Loucy (cell line): ENCODE data around the gene ZKSCAN1.

Experiments used
- H2AFZ ChIP-seq: fragments of 200-600 bp; sonication (generic); 2 replicates; pipeline ENCODE4 v1.6.0; 2016; ENCODE audit warnings: antibody characterized with exemption, mild to moderate bottlenecking, low read length, moderate library complexity
- H3F3A ChIP-seq: fragments of 200-600 bp; 2 replicates; pipeline ENCODE4 v1.6.0; 2016; ENCODE audit warnings: antibody characterized with exemption, low read depth, mild to moderate bottlenecking
- H3K27me3 ChIP-seq: fragments of 200-600 bp; sonication (generic); 2 replicates; pipeline ENCODE4 v1.6.1; 2014; ENCODE audit warnings: low read length, mild to moderate bottlenecking; ENCODE audit not compliant: insufficient read depth, poor library complexity, severe bottlenecking
- H3K36me3 ChIP-seq: fragments of 200-600 bp; sonication (generic); 2 replicates; pipeline ENCODE4 v1.6.1; 2016; ENCODE audit warnings: low read length; ENCODE audit not compliant: insufficient read depth
- H3K4me1 ChIP-seq: fragments of 200-600 bp; sonication (generic); 2 replicates; pipeline ENCODE4 v1.5.1; 2014; ENCODE audit warnings: low read length, mild to moderate bottlenecking; ENCODE audit not compliant: insufficient read depth, poor library complexity, severe bottlenecking
- H3K4me2 ChIP-seq: fragments of 200-600 bp; sonication (generic); 2 replicates; pipeline ENCODE4 v1.6.0; 2014; ENCODE audit warnings: antibody characterized with exemption, low read length, low read depth, mild to moderate bottlenecking; ENCODE audit not compliant: poor library complexity, severe bottlenecking
- H3K4me3 ChIP-seq: fragments of 200-600 bp; sonication (generic); 2 replicates; pipeline ENCODE4 v1.5.1; 2014; ENCODE audit warnings: low read length, mild to moderate bottlenecking, mixed read lengths; ENCODE audit not compliant: poor library complexity, severe bottlenecking
- H3K79me2 ChIP-seq: fragments of 200-600 bp; sonication (generic); 2 replicates; pipeline ENCODE4 v1.6.1; 2014; ENCODE audit warnings: low read length; ENCODE audit not compliant: insufficient read depth
- H3K9ac ChIP-seq: fragments of 200-600 bp; sonication (generic); 2 replicates; pipeline ENCODE4 v1.6.0; 2014; ENCODE audit warnings: mild to moderate bottlenecking, low read depth, low read length, moderate library complexity; ENCODE audit not compliant: poor library complexity, severe bottlenecking
- H3K9me2 ChIP-seq: fragments of 200-600 bp; sonication (generic); replicated peaks from 2 replicates; pipeline ENCODE4 v1.6.1; 2016; ENCODE audit warnings: low read depth, low read length, mixed read lengths
- H3K9me3 ChIP-seq: fragments of 200-600 bp; sonication (generic); 2 replicates; pipeline ENCODE4 v1.6.1; 2014; ENCODE audit warnings: mild to moderate bottlenecking, antibody characterized with exemption, low read length, low read depth; ENCODE audit not compliant: insufficient read depth
- H4K20me1 ChIP-seq: fragments of 200-600 bp; sonication (generic); 2 replicates; pipeline ENCODE4 v1.6.0; 2014; ENCODE audit warnings: antibody characterized with exemption, low read length, mild to moderate bottlenecking; ENCODE audit not compliant: insufficient read depth, poor library complexity, severe bottlenecking
- EZH2phosphoT487 ChIP-seq: fragments of 200-600 bp; IDR thresholded peaks from 2 replicates; pipeline ENCODE4 v1.6.1; 2018; ENCODE audit warnings: antibody characterized with exemption, mild to moderate bottlenecking, moderate library complexity, borderline replicate concordance
- TF ChIP-seq, protein P1 (sequence below): fragments of 200-600 bp; sonication (generic); conservative IDR thresholded peaks from 2 replicates; pipeline ENCODE4 v1.5.1; 2014; ENCODE audit warnings: mild to moderate bottlenecking, antibody characterized with exemption, low read length

The ZKSCAN1 gene

DNA sequence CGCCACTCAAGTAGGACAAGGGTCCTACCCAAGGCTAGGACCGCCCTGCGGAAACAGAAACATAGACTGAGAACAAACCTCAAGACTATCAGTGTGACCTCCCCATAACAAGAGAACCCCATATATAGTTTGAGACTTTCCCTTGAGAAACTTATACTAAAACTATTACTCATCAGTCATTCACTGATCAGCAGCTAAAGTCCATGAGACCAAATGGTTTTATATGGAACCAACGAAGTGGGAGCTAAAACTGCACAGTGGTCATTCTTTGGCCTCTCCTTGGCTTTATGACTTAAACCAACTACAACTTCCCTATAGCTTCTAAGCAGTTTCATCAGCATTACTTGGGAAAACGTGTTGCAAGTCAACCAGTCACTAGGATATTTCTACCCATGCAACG lies 20.5 kb downstream of the ZKSCAN1 start:
- Histone ChIP-seq H3K27me3 (no peaks in the 10 kb centered on the region), H3K79me2 (no peaks in the 10 kb centered on the region), H3K9ac (no peak overlapping the region), H3K9me2 (no peaks in the 10 kb centered on the region), H2AFZ (no peak overlapping the region), H3K4me2 (no peak overlapping the region), H3K4me3 (no peak overlapping the region), H3F3A (no peaks in the 10 kb centered on the region), H4K20me1 (no peaks in the 10 kb centered on the region), H3K9me3 (no peaks in the 10 kb centered on the region), H3K36me3 (peaks cover 40% of the 10 kb centered on the region; the same call in 1 of the 2 replicates), H3K4me1 (peaks cover 3% of the 10 kb centered on the region)
- TF ChIP-seq, protein P1, sequence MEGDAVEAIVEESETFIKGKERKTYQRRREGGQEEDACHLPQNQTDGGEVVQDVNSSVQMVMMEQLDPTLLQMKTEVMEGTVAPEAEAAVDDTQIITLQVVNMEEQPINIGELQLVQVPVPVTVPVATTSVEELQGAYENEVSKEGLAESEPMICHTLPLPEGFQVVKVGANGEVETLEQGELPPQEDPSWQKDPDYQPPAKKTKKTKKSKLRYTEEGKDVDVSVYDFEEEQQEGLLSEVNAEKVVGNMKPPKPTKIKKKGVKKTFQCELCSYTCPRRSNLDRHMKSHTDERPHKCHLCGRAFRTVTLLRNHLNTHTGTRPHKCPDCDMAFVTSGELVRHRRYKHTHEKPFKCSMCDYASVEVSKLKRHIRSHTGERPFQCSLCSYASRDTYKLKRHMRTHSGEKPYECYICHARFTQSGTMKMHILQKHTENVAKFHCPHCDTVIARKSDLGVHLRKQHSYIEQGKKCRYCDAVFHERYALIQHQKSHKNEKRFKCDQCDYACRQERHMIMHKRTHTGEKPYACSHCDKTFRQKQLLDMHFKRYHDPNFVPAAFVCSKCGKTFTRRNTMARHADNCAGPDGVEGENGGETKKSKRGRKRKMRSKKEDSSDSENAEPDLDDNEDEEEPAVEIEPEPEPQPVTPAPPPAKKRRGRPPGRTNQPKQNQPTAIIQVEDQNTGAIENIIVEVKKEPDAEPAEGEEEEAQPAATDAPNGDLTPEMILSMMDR = no peak
- no peak for TF ChIP-seq EZH2phosphoT487

DNA sequence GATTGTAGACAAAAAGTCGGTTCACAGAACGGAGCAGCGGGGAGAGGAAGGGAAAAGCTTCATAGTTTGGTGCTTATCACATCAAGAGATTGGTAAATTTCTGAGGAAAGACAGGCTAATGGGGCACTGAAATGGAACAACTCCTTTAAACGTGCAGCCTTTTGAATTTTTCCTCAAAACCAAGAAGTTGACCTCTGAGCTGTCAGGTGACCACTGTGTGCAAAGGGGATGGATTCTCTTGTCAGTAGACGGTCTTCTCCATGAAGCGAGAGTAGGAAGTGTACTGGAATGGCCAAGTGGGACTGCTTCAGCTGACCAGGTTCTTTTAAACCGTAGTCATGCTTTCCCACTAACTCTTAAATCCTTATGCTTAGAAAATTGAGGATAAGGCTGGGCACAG lies 22.9 kb downstream of the ZKSCAN1 start:
- Histone ChIP-seq H3K4me1 (peaks cover 12% of the 10 kb centered on the region), H3K4me3 (no peak overlapping the region), H4K20me1 (no peaks in the 10 kb centered on the region), H3F3A (peaks cover 9% of the 10 kb centered on the region; the same call in 1 of the 2 replicates), H3K79me2 (no peaks in the 10 kb centered on the region), H3K36me3 (peaks cover 21% of the 10 kb centered on the region; the same call in 1 of the 2 replicates), H3K9ac (no peak overlapping the region), H3K9me3 (no peaks in the 10 kb centered on the region), H3K4me2 (no peak overlapping the region), H3K27me3 (no peaks in the 10 kb centered on the region), H2AFZ (no peak overlapping the region), H3K9me2 (no peaks in the 10 kb centered on the region)
- TF ChIP-seq, protein P1 = no peak
- no peak for TF ChIP-seq EZH2phosphoT487

DNA sequence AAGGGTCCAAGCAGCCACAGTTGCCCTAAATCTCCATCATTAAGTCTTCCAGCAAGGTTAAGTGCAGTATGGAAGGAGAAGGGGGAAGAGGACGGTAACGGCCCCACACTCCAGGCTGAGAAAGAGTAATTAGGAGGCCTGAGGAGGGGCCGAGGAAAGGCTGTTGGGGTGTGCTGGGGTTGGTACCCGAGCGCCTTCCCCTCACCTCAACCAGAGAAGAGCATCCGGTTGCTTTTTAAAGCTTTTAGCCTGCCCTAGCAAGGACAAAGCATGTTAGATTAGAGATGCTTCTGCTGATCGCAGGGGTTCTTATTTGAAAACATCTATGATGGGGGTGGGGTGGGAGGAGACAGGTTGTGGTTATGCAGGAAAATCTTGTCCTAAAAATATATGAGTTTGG lies 25.2 kb downstream of the ZKSCAN1 start:
- H3K9me2 ChIP-seq = no peaks in the 10 kb centered on the region
- H4K20me1 ChIP-seq = no peaks in the 10 kb centered on the region
- peaks cover 12% of the 10 kb centered on the region for H3K4me1 ChIP-seq
- no peaks in the 10 kb centered on the region for H3K9me3 ChIP-seq
- no peak overlapping the region for H3K4me3 ChIP-seq
- H3K36me3 ChIP-seq = no peaks in the 10 kb centered on the region; the same call in 1 of the 2 replicates
- no peaks in the 10 kb centered on the region for H3K79me2 ChIP-seq
- H3K9ac ChIP-seq = no peak overlapping the region
- H3K4me2 ChIP-seq = no peak overlapping the region
- no peak overlapping the region for H2AFZ ChIP-seq
- TF ChIP-seq, protein P1 = no peak
- no peak for TF ChIP-seq EZH2phosphoT487
- peaks cover 9% of the 10 kb centered on the region; the same call in 1 of the 2 replicates for H3F3A ChIP-seq
- no peaks in the 10 kb centered on the region for H3K27me3 ChIP-seq
